Ishikawa (cell line): Measurements from ENCODE around the gene DCAF4.

ENCODE experiments used
- CEBPB ChIP-seq: IDR thresholded peaks from 2 replicates; pipeline ENCODE4 v1.6.1; 2012
- CREB1 ChIP-seq: IDR thresholded peaks from 2 replicates; pipeline ENCODE4 v1.6.1; 2012; ENCODE audit warnings: low read depth
- EGR1 ChIP-seq: IDR thresholded peaks from 2 replicates; pipeline ENCODE4 v1.6.1; 2012
- EP300 ChIP-seq: IDR thresholded peaks from 2 replicates; pipeline ENCODE4 v1.6.1; 2012; ENCODE audit warnings: borderline replicate concordance
- FOXM1 ChIP-seq: IDR thresholded peaks from 2 replicates; pipeline ENCODE4 v1.6.1; 2012; ENCODE audit warnings: low read depth, borderline replicate concordance
- MAX ChIP-seq: IDR thresholded peaks from 2 replicates; pipeline ENCODE4 v1.6.1; 2012
- NFIC ChIP-seq: IDR thresholded peaks from 2 replicates; pipeline ENCODE4 v1.6.1; 2012
- RAD21 ChIP-seq: IDR thresholded peaks from 2 replicates; pipeline ENCODE4 v1.6.1; 2012; ENCODE audit warnings: low read depth
- REST ChIP-seq: IDR thresholded peaks from 2 replicates; pipeline ENCODE4 v1.6.1; 2012; ENCODE audit warnings: low read depth, mild to moderate bottlenecking
- TAF1 ChIP-seq: IDR thresholded peaks from 2 replicates; pipeline ENCODE4 v1.6.1; 2012; ENCODE audit warnings: low read depth, mild to moderate bottlenecking
- TCF12 ChIP-seq: IDR thresholded peaks from 2 replicates; pipeline ENCODE4 v1.6.1; 2012; ENCODE audit warnings: low read depth
- TEAD4 ChIP-seq: IDR thresholded peaks from 2 replicates; pipeline ENCODE4 v1.6.1; 2012
- USF1 ChIP-seq: IDR thresholded peaks from 2 replicates; pipeline ENCODE4 v1.6.1; 2012
- YY1 ChIP-seq: IDR thresholded peaks from 2 replicates; pipeline ENCODE4 v1.6.1; 2012; ENCODE audit warnings: low read depth
- ZBTB7A ChIP-seq: IDR thresholded peaks from 2 replicates; pipeline ENCODE4 v1.6.1; 2012; ENCODE audit warnings: low read depth

The DCAF4 gene

GRCh38 chr14:72974661-72975060 is 48.4 kb downstream of the DCAF4 start:
- no peak for TF ChIP-seq FOXM1
- TF ChIP-seq USF1: no peak
- TF ChIP-seq ZBTB7A: no peak
- no peak for TF ChIP-seq TEAD4
- TF ChIP-seq YY1: no peak
- TF ChIP-seq EGR1: no peak
- TF ChIP-seq TCF12: no peak
- no peak for TF ChIP-seq RAD21

- TF ChIP-seq CREB1: no peak
- peak; percentile 15; the same call in 1 of the 2 replicates for TF ChIP-seq RAD21
Observed at GRCh38 chr14:72975770-72976169, 49.5 kb downstream of the DCAF4 start.

GRCh38 chr14:72978856-72979255 is 52.6 kb downstream of the DCAF4 start:
- no peak for TF ChIP-seq MAX
- TF ChIP-seq CEBPB: no peak
- no peak for TF ChIP-seq TEAD4
- no peak for TF ChIP-seq RAD21
- TF ChIP-seq USF1: no peak

- no peak for TF ChIP-seq USF1
- no peak for TF ChIP-seq CEBPB
- no peak for TF ChIP-seq TAF1
- TF ChIP-seq EP300: no peak
- no peak for TF ChIP-seq RAD21
- no peak for TF ChIP-seq FOXM1
- TF ChIP-seq MAX: no peak
- no peak for TF ChIP-seq CREB1
- no peak for TF ChIP-seq NFIC
- no peak for TF ChIP-seq YY1
Observed at GRCh38 chr14:72980863-72981262, 54.6 kb downstream of the DCAF4 start.

GRCh38 chr14:72982146-72982708 is 56.0 kb downstream of the DCAF4 start:
- TF ChIP-seq FOXM1: no peak
- TF ChIP-seq CEBPB: no peak
- TF ChIP-seq ZBTB7A: no peak
- TF ChIP-seq YY1: no peak
- no peak for TF ChIP-seq EGR1
- no peak for TF ChIP-seq USF1
- TF ChIP-seq REST: no peak

GRCh38 chr14:72986214-72986613 is 60.0 kb downstream of the DCAF4 start:
- TF ChIP-seq EGR1: no peak
- TF ChIP-seq YY1: no peak
- no peak for TF ChIP-seq FOXM1
- TF ChIP-seq REST: no peak
- no peak for TF ChIP-seq EP300
- TF ChIP-seq USF1: no peak
- TF ChIP-seq MAX: no peak
- TF ChIP-seq TAF1: no peak
